ENCODE data around the gene SNX5.

Gene SNX5

DNA sequence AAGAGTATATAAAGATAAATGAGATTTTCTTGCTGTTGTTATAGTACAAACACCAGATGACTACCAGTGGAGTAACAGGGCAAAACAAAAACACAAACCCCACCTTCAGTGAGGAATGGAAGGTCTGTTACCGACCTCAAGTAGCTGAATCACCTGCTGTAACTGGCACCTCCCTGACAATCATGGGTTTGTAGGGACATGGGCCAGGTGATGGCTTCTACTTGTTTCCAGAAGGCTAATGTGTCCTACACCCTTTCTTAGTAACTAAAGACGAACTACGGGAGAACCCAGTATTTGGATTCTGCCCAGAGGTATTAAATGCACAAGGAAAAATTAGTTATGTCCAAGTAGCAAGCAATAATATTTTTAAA, 26.8 kb downstream of the SNX5 start:
- peaks cover 72% of the 10 kb centered on the region for H3K36me3 Mint-ChIP-seq
- ATAC-seq (no peak), DNase-seq (ENCODE audit: low spot score in 2 of 2) (no peak)
- H3K27ac Mint-ChIP-seq = peak overlapping the region; percentile 37
- H3K4me3 Mint-ChIP-seq = no peak overlapping the region
- peaks cover 21% of the 10 kb centered on the region for H3K4me1 Mint-ChIP-seq
- H3K9me3 Mint-ChIP-seq = no peaks in the 10 kb centered on the region

DNA sequence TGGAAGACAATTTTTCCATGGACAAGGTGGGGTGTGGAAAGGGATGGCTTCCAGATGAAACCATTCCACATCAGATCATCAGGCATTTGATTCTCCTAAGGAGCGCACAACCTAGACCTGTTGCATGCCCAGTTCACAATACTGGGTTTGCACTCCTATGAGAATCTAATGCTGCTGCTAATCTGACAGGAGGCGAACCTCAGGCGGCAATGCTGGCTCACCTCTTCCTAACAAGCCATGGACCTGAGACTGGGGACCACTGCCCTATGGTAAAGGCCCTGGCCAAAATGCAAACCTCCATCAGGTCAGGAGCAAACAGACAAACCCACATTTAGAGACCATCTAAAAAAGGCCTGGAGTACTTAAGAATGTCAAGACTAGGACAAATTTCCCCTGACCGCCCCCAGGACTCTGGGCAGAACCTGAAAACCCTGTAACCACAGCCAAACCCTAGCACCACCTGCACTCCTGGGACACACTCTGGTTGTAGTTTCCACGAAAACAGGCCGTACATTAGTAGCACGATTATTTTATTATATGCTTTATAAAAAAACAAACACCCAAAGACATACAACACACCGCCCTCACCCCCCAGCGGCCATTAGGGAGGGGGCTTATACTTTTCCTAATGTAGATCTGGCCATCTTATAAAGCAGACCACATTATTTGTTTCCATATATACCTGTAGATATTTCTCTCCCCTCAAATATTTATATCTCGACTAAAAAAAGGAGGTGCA, 27.3 kb downstream of the SNX5 start:
- H3K36me3 Mint-ChIP-seq = peaks cover 67% of the 10 kb centered on the region
- H3K4me1 Mint-ChIP-seq = peaks cover 27% of the 10 kb centered on the region
- DNase-seq (ENCODE audit: low spot score in 2 of 2) = no peak
- H3K4me3 Mint-ChIP-seq = no peak overlapping the region
- ATAC-seq = no peak
- peak overlapping the region; percentile 37 for H3K27ac Mint-ChIP-seq
- H3K9me3 Mint-ChIP-seq = no peaks in the 10 kb centered on the region

DNA sequence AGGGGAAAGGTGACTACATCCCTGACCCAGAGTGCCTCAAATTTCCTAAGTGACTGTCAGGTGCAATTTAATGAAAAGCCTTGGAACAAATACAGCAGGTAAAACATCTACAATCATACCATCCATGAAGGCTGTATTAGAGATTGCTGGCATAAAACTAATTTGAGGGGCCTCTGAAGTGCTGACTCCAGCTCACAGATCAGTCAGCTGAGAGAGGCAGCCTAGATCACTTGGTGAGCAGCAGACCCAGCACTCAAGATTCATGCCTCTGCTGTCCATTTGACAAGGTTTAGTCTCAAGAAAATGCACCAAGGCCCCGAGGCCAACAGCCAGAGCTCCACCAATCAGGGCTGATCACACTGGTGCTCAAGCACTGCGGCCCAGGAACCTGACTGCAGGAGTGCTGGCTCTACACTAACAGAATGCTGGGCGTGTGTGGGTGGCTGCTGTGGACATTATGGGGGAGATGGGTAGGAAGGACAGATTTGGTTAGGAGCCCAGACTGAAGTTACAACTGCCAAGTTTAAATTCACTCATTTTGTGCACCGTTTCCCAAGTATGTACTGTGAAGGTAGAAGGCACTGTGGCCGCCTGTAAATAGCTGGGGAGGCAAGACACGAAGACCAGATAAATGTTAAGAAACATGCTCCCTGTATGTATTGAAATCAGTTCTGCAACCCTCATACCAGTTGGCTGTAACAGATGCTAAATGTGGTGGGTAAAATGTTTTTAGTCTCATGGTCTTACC, 28.2 kb downstream of the SNX5 start:
- Mint-ChIP-seq H3K9me3 (no peaks in the 10 kb centered on the region), H3K4me1 (peaks cover 27% of the 10 kb centered on the region), H3K36me3 (peaks cover 58% of the 10 kb centered on the region), H3K27ac (peak overlapping the region; percentile 74), H3K4me3 (no peak overlapping the region)
- ATAC-seq = no peak
- no peak for DNase-seq (ENCODE audit: low spot score in 2 of 2)

DNA sequence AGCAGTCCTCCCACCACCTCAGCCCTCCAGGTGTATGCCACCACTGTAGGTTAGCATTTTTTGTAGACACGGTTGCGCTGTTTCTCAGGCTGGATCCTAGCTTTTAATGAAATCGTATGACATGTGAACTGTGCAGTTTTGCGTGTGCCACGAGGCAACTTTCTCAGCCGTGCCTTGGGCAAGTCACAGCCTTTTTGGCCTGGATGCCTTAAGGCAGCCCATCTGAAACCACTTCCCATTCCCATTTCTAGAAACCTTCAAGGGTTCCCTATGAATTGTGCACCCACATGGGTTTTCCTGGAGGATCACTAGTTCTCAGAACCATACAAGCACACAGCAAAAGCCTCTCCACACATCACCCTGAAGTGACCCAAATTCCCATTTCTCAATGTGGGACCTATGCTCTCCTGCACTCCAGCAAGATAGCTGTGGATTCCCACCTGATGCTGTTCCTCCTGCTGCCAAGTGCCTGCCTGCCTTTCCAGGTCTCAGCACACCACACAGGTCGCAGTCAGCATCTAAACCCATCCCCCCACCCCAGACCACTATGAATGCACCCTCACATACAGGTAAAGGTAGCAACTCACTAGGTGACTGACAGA, 28.9 kb downstream of the SNX5 start:
- Mint-ChIP-seq H3K9me3 (no peaks in the 10 kb centered on the region), H3K4me1 (peaks cover 27% of the 10 kb centered on the region), H3K27ac (peak overlapping the region; percentile 74), H3K4me3 (no peak overlapping the region), H3K36me3 (peaks cover 51% of the 10 kb centered on the region)
- ATAC-seq (no peak), DNase-seq (ENCODE audit: low spot score in 2 of 2) (no peak)

DNA sequence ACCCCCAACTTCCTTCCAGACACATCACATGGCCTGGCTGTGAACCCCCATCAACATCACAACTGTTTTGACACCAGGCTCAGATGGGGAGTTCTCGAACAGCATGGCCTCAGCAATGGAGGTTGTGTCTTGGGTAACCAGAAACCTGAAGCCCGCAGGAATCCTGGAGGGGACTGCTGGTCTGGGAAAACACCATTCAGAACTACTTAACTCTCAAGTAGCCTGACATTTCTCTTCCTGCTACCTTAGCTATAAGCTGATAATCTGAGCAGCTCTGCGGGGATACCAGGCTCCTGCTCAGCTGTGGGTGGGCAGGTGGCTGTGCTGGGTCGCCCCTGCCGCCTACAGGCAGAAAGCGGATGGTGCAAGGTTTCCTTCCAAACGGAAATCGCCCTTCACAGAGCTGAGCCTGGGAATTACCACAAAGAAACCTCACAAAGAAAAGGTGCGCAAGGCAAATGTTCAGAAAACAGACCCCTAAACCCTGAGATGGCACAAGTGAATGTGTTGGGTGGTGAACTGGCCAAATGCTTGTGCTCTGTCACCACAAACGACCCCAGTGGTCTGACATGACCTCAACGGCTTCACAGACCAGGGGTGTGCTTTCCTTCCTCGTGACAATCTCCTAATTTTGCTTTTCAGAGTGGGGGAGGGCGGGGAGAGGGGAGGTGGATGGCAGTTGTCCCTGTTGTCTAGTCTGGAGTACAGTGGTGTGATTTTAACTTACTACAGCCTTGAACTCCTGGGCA, 29.5 kb downstream of the SNX5 start:
- H3K4me3 Mint-ChIP-seq = no peak overlapping the region
- H3K27ac Mint-ChIP-seq = no peak overlapping the region
- no peaks in the 10 kb centered on the region for H3K9me3 Mint-ChIP-seq

DNA sequence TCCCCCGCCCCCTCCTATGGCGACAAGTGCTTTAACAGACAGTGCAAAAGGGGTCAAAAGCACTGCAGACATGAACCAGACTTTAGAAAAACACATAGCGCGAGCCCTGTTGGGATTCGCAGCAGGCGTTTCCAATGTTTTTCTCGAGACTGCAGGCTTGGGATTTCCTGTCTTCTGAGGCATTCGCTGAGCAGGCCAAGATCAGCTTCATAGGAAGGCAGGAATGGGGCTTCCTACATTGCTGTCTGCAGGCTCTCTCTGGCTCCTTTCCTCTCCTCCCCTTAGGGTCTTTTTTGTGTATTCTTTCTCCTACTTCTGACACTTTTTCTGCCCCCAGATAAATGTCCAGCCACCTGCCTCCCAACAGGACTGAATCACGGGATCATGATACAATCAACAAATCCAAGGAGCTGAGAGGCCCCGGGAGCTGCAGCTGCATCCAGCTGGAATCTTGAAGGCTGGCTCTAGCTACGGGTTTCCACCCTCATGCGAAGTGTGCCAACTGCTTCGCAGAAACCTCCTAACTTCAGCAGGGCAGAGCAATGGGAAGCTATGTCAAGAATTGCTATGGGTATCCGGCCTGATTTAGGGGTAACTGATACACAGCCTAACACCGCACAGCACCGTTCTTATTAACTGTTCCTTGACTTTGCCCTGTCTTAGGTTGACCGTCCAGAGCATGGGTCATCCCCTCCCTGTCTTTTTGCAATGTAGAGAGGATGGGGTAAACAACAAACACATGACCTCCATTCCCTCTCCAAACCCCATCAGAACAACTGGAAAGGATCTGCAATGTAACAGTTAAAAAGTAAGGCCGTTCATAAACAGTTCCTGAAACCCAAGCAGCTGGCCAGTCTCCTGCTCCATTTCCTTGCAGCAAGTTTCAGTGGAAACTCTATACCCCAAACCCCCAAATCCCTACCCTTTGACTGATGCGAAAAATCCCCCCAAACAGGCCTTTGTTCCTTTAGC, 31.5 kb downstream of the SNX5 start:
- ATAC-seq = no peak
- DNase-seq (ENCODE audit: low spot score in 2 of 2) = no peak
- Mint-ChIP-seq H3K9me3 (no peaks in the 10 kb centered on the region), H3K4me3 (no peak overlapping the region), H3K27ac (no peak overlapping the region), H3K4me1 (peaks cover 27% of the 10 kb centered on the region), H3K36me3 (peaks cover 25% of the 10 kb centered on the region)

More for the DNA sequence above, 29.5 kb downstream of the SNX5 start:
- peaks cover 27% of the 10 kb centered on the region for H3K4me1 Mint-ChIP-seq
- peaks cover 45% of the 10 kb centered on the region for H3K36me3 Mint-ChIP-seq
- ATAC-seq = peak; percentile 87
- peak; percentile 38 to 78 for DNase-seq (ENCODE audit: low spot score in 2 of 2)

DNA sequence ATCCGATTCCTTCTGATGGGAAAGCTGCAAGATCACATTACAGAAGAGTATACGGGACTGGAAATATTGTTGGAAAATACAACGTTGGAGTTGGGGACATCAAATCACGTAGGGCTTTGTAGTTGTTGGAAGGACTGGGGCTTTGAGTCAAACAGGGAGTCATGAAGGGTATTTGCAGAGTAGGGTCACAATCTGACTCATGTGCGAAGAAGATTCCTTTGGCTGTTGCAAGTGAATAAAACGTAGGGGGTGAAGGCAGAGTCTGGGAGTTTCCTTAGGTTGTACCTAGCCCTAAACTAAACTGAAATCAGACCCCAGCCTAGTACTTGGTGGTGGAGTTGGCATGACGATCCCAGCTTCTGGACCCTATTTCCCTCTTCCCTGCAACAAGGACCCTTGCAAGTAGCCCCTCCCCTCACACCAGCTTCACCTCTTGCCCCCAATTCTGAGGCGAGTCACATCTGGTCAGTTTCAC, 32.3 kb downstream of the SNX5 start:
- no peaks in the 10 kb centered on the region for H3K9me3 Mint-ChIP-seq

DNA sequence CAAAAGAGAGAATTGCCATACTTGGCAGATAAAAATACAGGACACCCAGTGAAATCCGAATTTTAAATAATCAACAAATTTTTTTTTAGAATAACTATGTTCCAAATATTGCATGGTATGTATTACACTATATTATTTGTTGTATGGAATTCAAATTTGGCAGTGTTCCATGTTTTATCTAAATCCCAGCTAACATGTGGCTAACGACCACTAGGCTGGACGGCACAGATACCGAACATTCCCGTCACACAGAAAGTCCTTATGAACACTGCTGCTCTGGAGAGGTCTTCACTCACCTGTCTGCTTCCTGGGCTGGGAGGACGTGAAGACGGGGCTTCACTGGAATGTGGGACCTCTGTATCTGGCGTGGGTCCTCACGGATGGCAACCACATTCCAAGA, 32.8 kb downstream of the SNX5 start:
- H3K4me3 Mint-ChIP-seq = no peak overlapping the region
- peaks cover 26% of the 10 kb centered on the region for H3K4me1 Mint-ChIP-seq
- peaks cover 12% of the 10 kb centered on the region for H3K36me3 Mint-ChIP-seq
- H3K9me3 Mint-ChIP-seq = no peaks in the 10 kb centered on the region
- no peak overlapping the region for H3K27ac Mint-ChIP-seq
- ATAC-seq (no peak), DNase-seq (ENCODE audit: low spot score in 2 of 2) (no peak)

More for the DNA sequence above, 32.3 kb downstream of the SNX5 start:
- Mint-ChIP-seq H3K4me3 (no peak overlapping the region), H3K27ac (no peak overlapping the region), H3K36me3 (peaks cover 17% of the 10 kb centered on the region), H3K4me1 (peaks cover 27% of the 10 kb centered on the region)
- ATAC-seq = peak; percentile 47
- DNase-seq (ENCODE audit: low spot score in 2 of 2) = no peak

DNA sequence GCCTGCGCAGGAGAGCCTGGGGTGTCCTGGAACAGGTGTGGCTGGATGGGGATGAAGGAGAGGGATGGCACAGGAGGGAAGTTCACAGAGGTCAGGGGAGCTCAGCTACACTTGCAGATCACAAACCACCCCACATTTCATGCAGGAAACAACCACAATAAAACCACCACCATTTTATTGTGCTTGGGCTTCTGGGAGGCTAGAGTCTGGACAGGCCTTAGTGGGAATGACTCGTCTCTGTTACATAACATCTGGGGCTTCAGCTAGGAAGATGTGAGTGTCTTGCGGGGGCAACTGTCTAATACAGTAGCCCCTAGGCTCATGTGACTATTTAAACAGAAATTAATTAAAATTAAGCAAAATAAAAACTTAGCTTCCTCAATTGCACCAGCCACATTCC, 33.4 kb downstream of the SNX5 start:
- Mint-ChIP-seq H3K9me3 (no peaks in the 10 kb centered on the region), H3K4me3 (no peak overlapping the region)

DNA sequence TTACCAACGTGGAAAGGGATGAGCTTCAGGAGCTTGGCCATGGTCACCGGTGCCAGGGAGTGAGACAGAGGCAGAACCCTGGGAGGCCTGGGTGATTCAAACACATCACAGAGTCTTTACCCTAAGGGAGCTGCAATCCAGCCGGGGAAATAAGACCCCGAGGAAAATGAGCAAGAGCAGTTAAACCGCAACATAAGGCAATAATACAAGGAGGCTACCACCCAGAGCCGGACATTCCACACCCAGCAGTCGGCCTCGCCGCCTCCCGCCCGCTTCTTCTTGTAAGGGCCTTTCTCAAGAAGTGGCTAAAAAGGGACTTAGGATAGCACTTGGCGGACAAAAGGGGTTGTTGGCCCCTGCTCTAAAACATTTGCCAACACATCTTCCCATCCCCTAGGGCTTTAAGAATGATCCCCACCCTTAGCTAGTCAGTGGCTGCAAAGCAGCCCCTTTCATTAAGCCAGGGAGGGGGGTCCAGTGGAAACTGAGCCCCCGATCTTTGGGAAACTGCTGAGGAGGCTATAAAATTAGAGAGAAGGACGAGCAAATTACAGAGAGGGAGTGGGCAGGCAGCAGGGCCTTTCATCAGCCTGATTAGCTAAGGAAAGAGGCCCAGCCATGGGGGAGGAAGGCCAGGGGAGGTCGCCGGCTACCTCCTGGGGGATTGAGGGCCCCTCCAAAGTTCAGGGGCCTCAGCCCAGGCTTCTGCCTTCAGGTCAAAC, 34.3 kb downstream of the SNX5 start:
- no peaks in the 10 kb centered on the region for H3K9me3 Mint-ChIP-seq
- peaks cover 12% of the 10 kb centered on the region for H3K4me1 Mint-ChIP-seq
- no peak overlapping the region for H3K4me3 Mint-ChIP-seq
- H3K36me3 Mint-ChIP-seq = no peaks in the 10 kb centered on the region
- no peak overlapping the region for H3K27ac Mint-ChIP-seq
- ATAC-seq = no peak
- no peak for DNase-seq (ENCODE audit: low spot score in 2 of 2)

More for the DNA sequence above, 33.4 kb downstream of the SNX5 start:
- Mint-ChIP-seq H3K36me3 (peaks cover 6% of the 10 kb centered on the region), H3K4me1 (peaks cover 21% of the 10 kb centered on the region), H3K27ac (no peak overlapping the region)
- ATAC-seq (no peak), DNase-seq (ENCODE audit: low spot score in 2 of 2) (no peak)

DNA sequence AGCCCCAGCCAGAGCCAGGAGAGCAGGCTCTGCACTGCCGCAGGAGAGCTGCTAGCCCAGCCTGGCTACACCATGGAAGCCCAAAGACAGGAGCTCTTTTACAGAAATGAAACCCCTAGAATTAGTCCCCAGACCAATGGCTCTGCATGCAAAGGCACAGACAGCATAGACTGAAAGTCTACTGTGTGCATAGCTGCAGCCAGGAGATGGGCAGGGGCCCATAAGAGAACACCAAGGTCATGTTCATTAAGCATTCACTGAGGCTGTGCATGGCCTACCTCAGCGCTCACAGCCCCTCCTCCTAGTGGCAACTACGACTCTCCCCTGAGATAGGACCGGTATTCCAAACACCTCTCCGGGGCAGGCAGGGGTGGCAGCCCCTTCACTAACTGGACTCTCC, 34.9 kb downstream of the SNX5 start:
- no peak overlapping the region for H3K27ac Mint-ChIP-seq
- peaks cover 6% of the 10 kb centered on the region for H3K4me1 Mint-ChIP-seq
- no peak overlapping the region for H3K4me3 Mint-ChIP-seq
- DNase-seq (ENCODE audit: low spot score in 2 of 2) = no peak
- ATAC-seq = no peak
- no peaks in the 10 kb centered on the region for H3K9me3 Mint-ChIP-seq
- H3K36me3 Mint-ChIP-seq = no peaks in the 10 kb centered on the region

DNA sequence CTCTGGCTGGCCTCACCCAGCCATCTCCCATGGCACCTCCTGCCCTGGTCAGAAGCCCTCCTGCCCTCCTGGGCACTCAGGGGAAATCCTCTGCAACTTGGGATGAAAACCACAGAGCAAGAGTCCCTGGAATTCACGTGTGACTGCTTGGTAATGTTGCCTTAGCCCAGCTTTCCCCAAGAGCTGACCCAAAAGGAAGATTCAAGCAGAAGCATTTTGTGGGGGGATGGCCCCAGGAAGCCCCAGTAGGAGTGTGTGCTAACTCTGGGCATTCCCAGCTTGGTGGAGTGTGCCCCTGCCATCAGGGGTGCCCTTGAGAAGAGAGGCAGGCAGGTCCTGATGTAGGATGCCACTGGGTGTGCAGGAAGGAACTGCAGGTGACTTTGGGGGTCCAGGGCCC, 35.5 kb downstream of the SNX5 start:
- H3K4me3 Mint-ChIP-seq = no peak overlapping the region
- ATAC-seq (no peak), DNase-seq (ENCODE audit: low spot score in 2 of 2) (no peak)
- no peak overlapping the region for H3K27ac Mint-ChIP-seq
- peaks cover 6% of the 10 kb centered on the region for H3K4me1 Mint-ChIP-seq
- H3K36me3 Mint-ChIP-seq = no peaks in the 10 kb centered on the region
- H3K9me3 Mint-ChIP-seq = no peaks in the 10 kb centered on the region

DNA sequence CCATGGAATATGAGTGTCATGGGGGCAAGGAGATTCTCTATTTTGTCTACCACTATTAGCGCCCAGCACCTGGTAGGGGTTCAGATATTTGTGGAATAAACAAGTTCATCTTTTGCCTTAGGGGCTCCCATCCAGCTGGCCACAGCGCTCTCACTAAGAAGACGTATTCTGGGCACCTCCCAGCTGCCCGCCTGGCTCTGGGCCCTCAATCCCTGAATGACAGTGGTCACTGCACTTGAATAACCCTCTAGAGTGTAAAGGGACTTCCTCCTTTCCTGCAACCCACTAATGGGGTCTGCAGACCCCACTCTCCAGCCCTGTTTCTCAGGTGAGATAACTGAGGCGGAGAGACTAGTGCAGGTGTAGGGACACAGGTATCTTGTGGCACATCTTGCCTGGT, 36.2 kb downstream of the SNX5 start:
- DNase-seq (ENCODE audit: low spot score in 2 of 2) = no peak
- Mint-ChIP-seq H3K4me1 (peaks cover 6% of the 10 kb centered on the region), H3K36me3 (no peaks in the 10 kb centered on the region), H3K4me3 (no peak overlapping the region), H3K9me3 (no peaks in the 10 kb centered on the region), H3K27ac (no peak overlapping the region)
- no peak for ATAC-seq

DNA sequence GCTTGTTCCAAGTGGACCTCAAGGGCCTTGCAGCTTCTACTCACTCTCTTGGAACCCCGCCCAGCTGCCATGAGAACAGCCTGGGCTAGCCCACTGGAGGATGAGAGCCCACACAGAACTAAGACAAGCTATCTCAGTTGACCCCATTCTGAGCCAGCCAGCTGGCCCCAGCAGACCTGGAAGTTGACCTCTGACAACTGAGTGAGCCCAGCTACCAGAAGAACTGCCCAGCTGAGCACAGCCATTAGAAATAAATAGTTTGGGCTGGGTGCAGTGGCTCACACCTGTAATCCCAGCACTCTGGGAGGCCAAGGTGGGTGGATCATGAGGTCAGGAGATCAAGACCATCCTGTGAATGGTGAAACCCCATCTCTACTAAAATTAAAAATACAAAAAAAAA, 37.1 kb downstream of the SNX5 start:
- H3K36me3 Mint-ChIP-seq = no peaks in the 10 kb centered on the region
- H3K27ac Mint-ChIP-seq = no peak overlapping the region
- H3K4me1 Mint-ChIP-seq = peaks cover 3% of the 10 kb centered on the region
- ATAC-seq (no peak), DNase-seq (ENCODE audit: low spot score in 2 of 2) (no peak)
- H3K9me3 Mint-ChIP-seq = no peaks in the 10 kb centered on the region
- H3K4me3 Mint-ChIP-seq = no peak overlapping the region
